Measurements from ENCODE around the gene ESR1. TPM values are rescaled to one million over a fixed set of nuclear protein-coding genes. Genes with fewer than 3 reads are reported as not detected.
"Not testable (repeated sequence)": the region's sequence is repeated elsewhere in the genome, so short reads cannot be mapped to it uniquely, and the experiment has no call there.

Gene ESR1
- total RNA-seq, 4 donors from 2014 or later = 2.1 to 6.9 (median 5.2) TPM

DNA sequence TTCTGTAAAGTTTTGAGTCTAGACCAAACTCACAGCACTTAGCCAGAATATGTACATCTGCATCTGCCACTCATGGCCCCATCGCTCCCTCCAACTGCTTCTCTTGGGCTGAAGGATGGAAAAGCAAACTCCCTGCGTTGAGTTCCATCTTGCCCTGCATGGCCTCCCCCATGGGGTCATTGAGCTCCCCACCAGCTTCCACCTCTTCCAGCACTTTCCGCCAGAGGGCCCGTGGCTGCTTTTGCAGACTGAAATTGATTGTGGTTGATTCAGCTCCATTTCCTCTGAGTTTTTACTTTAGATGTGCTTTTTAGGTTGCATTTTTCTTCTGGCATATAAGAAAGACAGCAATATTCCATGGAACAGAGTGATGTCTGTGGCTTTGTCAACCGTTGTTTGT is 263.1 kb downstream of the ESR1 start:
- Histone ChIP-seq H3K27ac (no peak overlapping the region), H3K4me1 (no peaks in the 10 kb centered on the region), H3K27me3 (no peaks in the 10 kb centered on the region), H3K9me3 (peaks cover 0 to 4% (median 1%) of the 10 kb centered on the region in 4 donors), H3K36me3 (no peaks in the 10 kb centered on the region), H3K4me3 (no peak overlapping the region)
- DNase-seq (ENCODE audit: low spot score in 2 of 2) = no peak
- WGBS, 2 donors = 82 to 90% methylated on average over 5 of the region's 5 CpGs
- TF ChIP-seq EP300 (IDR thresholded peaks at IDR 0.05) (no peak), POLR2A (IDR thresholded peaks at IDR 0.05) (no peak)
- TF ChIP-seq, protein P1, sequence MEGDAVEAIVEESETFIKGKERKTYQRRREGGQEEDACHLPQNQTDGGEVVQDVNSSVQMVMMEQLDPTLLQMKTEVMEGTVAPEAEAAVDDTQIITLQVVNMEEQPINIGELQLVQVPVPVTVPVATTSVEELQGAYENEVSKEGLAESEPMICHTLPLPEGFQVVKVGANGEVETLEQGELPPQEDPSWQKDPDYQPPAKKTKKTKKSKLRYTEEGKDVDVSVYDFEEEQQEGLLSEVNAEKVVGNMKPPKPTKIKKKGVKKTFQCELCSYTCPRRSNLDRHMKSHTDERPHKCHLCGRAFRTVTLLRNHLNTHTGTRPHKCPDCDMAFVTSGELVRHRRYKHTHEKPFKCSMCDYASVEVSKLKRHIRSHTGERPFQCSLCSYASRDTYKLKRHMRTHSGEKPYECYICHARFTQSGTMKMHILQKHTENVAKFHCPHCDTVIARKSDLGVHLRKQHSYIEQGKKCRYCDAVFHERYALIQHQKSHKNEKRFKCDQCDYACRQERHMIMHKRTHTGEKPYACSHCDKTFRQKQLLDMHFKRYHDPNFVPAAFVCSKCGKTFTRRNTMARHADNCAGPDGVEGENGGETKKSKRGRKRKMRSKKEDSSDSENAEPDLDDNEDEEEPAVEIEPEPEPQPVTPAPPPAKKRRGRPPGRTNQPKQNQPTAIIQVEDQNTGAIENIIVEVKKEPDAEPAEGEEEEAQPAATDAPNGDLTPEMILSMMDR (IDR thresholded peaks at IDR 0.05) = no peak

DNA sequence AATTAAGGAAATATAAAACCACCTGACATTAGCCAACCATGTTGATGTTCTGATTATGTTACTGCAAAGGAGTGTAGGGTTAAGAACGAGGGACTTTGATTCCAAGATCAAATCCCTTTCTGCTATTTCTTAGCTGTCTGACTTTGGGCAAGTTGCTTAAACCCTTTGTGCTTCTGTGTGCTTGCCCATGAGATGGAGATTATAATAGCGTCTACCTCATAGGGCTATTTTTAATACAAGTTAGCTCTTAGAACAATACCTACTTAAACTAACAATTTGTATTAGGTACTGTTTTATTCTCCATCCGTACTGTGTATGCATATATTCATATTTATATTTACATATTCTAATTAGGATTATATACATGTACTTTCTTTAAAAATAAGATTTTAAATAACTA is 263.8 kb downstream of the ESR1 start:
- H3K4me3 ChIP-seq = no peak overlapping the region
- no peaks in the 10 kb centered on the region for H3K4me1 ChIP-seq
- no peaks in the 10 kb centered on the region for H3K36me3 ChIP-seq
- H3K27ac ChIP-seq = no peak overlapping the region
- no peak for DNase-seq (ENCODE audit: low spot score in 2 of 2)
- H3K9me3 ChIP-seq = peaks cover 0 to 10% (median 4%) of the 10 kb centered on the region in 4 donors
- TF ChIP-seq EP300 (IDR thresholded peaks at IDR 0.05) (no peak), POLR2A (IDR thresholded peaks at IDR 0.05) (no peak)
- TF ChIP-seq, protein P1 (IDR thresholded peaks at IDR 0.05) = no peak
- no peaks in the 10 kb centered on the region for H3K27me3 ChIP-seq
- 81 to 86% methylated on average over 3 of the region's 3 CpGs for WGBS, 2 donors

DNA sequence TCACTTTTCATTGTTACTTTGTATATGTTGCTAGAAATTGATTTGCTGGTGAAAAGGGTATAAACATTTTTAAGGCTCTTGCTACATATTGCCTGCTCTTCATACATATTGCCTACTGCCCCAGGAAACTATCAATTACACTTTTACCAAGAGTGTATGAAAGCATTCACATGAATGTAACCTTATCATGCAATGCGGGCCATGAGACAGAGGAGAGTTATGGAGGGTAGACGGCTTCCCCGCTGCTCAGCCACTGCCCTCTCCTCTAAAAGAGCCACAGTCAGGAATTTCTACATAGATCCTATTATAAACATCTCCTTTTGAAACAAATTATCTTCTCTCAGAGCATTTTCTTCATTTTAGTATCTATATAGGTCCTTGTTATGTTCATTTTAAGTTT is 264.4 kb downstream of the ESR1 start:
- Histone ChIP-seq H3K27me3 (no peaks in the 10 kb centered on the region), H3K4me3 (no peak overlapping the region), H3K36me3 (no peaks in the 10 kb centered on the region), H3K4me1 (no peaks in the 10 kb centered on the region), H3K9me3 (peaks cover 0 to 15% (median 4%) of the 10 kb centered on the region in 4 donors), H3K27ac (no peak overlapping the region)
- no peak for DNase-seq (ENCODE audit: low spot score in 2 of 2)
- TF ChIP-seq EP300 (IDR thresholded peaks at IDR 0.05) (no peak), POLR2A (IDR thresholded peaks at IDR 0.05) (no peak)
- TF ChIP-seq, protein P1 (IDR thresholded peaks at IDR 0.05) = no peak
- 62 to 77% methylated on average over 3 of the region's 3 CpGs for WGBS, 2 donors

- H3K9me3 ChIP-seq = peaks cover 0 to 16% (median 4%) of the 10 kb centered on the region in 4 donors
- WGBS, 2 donors = 80 to 85% methylated on average over 3 of the region's 3 CpGs
- not testable (repeated sequence) for DNase-seq (ENCODE audit: low spot score in 2 of 2); H3K36me3 ChIP-seq; H3K4me3 ChIP-seq; H3K27me3 ChIP-seq; H3K27ac ChIP-seq; H3K4me1 ChIP-seq
Measured at GRCh38 chr6:152076242-152076641, 268.8 kb downstream of the ESR1 start.

DNA sequence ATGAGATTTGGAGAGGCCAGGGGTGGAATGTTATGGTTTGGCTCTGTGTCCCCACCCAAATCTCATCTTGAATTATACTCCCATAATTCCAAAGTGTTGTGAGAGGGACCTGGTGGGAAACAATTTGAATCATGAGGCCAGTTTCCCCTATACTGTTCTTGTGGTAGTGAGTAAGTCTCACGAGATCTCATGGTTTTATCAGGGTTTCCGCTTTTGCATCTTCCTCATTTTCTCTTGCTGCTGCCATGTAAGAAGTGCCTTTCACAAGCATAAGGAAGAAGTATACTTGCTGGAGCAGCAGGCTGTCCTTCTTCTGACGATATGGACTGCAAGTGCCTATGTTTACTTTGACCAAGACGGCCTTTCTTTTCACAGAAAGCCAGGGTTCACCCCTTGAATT is 270.5 kb downstream of the ESR1 start:
- peaks cover 0 to 20% (median 4%) of the 10 kb centered on the region in 4 donors for H3K9me3 ChIP-seq
- H3K27me3 ChIP-seq = no peaks in the 10 kb centered on the region
- no peaks in the 10 kb centered on the region for H3K36me3 ChIP-seq
- no peak overlapping the region for H3K27ac ChIP-seq
- WGBS, 2 donors = 92 to 93% methylated on average over 4 of the region's 4 CpGs
- no peak for DNase-seq (ENCODE audit: low spot score in 2 of 2)
- TF ChIP-seq POLR2A (IDR thresholded peaks at IDR 0.05) (no peak), EP300 (IDR thresholded peaks at IDR 0.05) (no peak)
- TF ChIP-seq, protein P1 (IDR thresholded peaks at IDR 0.05) = no peak
- no peaks in the 10 kb centered on the region for H3K4me1 ChIP-seq
- no peak overlapping the region for H3K4me3 ChIP-seq

GRCh38 chr6:152078804-152079203 is 271.3 kb downstream of the ESR1 start:
- H3K4me1 ChIP-seq = no peaks in the 10 kb centered on the region
- H3K9me3 ChIP-seq = peaks cover 0 to 21% (median 4%) of the 10 kb centered on the region in 4 donors
- H3K36me3 ChIP-seq = no peaks in the 10 kb centered on the region
- no peak overlapping the region for H3K27ac ChIP-seq
- H3K4me3 ChIP-seq = no peak overlapping the region
- TF ChIP-seq EP300 (IDR thresholded peaks at IDR 0.05) = no peak
- TF ChIP-seq POLR2A (IDR thresholded peaks at IDR 0.05) = no peak
- TF ChIP-seq, protein P1 (IDR thresholded peaks at IDR 0.05) = no peak
- no peaks in the 10 kb centered on the region for H3K27me3 ChIP-seq
- 79% methylated on average over 4 to 7 of the region's 7 CpGs for WGBS, 2 donors
- DNase-seq (ENCODE audit: low spot score in 2 of 2) = no peak

Measured in tibial nerve (tissue), 4 donors.